Caki2 (cell line): Measurements from ENCODE around the gene U2SURP. TPM values are rescaled to one million over a fixed set of nuclear protein-coding genes. Genes with fewer than 3 reads are reported as not detected.

Experiments
- total RNA-seq: library from RNA; depleted of rRNA; stranded (reverse); fragments of >200 nt; shearing (Covaris generic); gene quantifications from 2 replicates; pipeline ENCODE4 v1.2.3, GENCODE V29; 2014; ENCODE audit warnings: low replicate concordance; rRNA removed

The U2SURP gene
- total RNA-seq, 1 experiment from 2014 or later, result 36.3 TPM

Other genes with a start within 250 kb of the U2SURP start
- gene PCOLCE2, start 112.5 kb upstream of the U2SURP start, total RNA-seq, result 70.4 and 88.2 TPM in 2 replicates
- 0.03 TPM in 1 of 2 replicates, not detected in the other for gene PAQR9, start 37.9 kb upstream of the U2SURP start, total RNA-seq
- gene CHST2, start 118.2 kb downstream of the U2SURP start, total RNA-seq, result 13.1 and 15.1 TPM in 2 replicates